ELR (cell line): Measurements from ENCODE around the gene MYO3B.
"Not testable (repeated sequence)": the region's sequence is repeated elsewhere in the genome, so short reads cannot be mapped to it uniquely, and the experiment has no call there.

Source experiments
- DNase-seq: peaks from one replicate; pipeline ENCODE4 v3.0.0-alpha.2; 2015; ENCODE audit warnings: low read depth

The MYO3B gene

GRCh38 chr2:170647741-170648436 lies 469.9 kb downstream of the MYO3B start:
- DNase-seq, result no peak

- DNase-seq, result no peak
Measured at GRCh38 chr2:170651624-170652325, 473.8 kb downstream of the MYO3B start.

GRCh38 chr2:170652637-170653417 lies 474.9 kb downstream of the MYO3B start:
- no peak for DNase-seq

- DNase-seq, result no peak
Measured at GRCh38 chr2:170656669-170657068, 478.7 kb downstream of the MYO3B start.

- no peak for DNase-seq
Measured at GRCh38 chr2:170660409-170660808, 482.5 kb downstream of the MYO3B start.

GRCh38 chr2:170665743-170666142 lies 487.8 kb downstream of the MYO3B start:
- DNase-seq, result no peak

- DNase-seq, result no peak
Measured at GRCh38 chr2:170669909-170670308, 492.0 kb downstream of the MYO3B start.

GRCh38 chr2:170670651-170671050 lies 492.7 kb downstream of the MYO3B start:
- no peak for DNase-seq

GRCh38 chr2:170671079-170671478 lies 493.1 kb downstream of the MYO3B start:
- DNase-seq, result no peak

GRCh38 chr2:170674282-170674681 lies 496.3 kb downstream of the MYO3B start:
- DNase-seq, result not testable (repeated sequence)

- no peak for DNase-seq
Measured at GRCh38 chr2:170675701-170676100, 497.8 kb downstream of the MYO3B start.

- peak; percentile 6 for DNase-seq
Measured at GRCh38 chr2:170679607-170680079, 501.7 kb downstream of the MYO3B start.

GRCh38 chr2:170680172-170680941 lies 502.4 kb downstream of the MYO3B start:
- DNase-seq, result no peak

GRCh38 chr2:170681311-170681710 lies 503.4 kb downstream of the MYO3B start:
- no peak for DNase-seq

- no peak for DNase-seq
Measured at GRCh38 chr2:170685591-170685990, 507.6 kb downstream of the MYO3B start.

- DNase-seq, result no peak
Measured at GRCh38 chr2:170689481-170689880, 511.5 kb downstream of the MYO3B start.

- no peak for DNase-seq
Measured at GRCh38 chr2:170690640-170691039, 512.7 kb downstream of the MYO3B start.

- DNase-seq, result no peak
Measured at GRCh38 chr2:170694316-170694715, 516.4 kb downstream of the MYO3B start.

- DNase-seq, result no peak
Measured at GRCh38 chr2:170695521-170696410, 517.8 kb downstream of the MYO3B start.

- DNase-seq, result no peak
Measured at GRCh38 chr2:170696948-170697347, 519.0 kb downstream of the MYO3B start.

- no peak for DNase-seq
Measured at GRCh38 chr2:170701011-170701410, 523.1 kb downstream of the MYO3B start.
